ENCODE measurements around the gene POU3F4. TPM values are rescaled to one million over a fixed set of nuclear protein-coding genes. Genes with fewer than 3 reads are reported as not detected.

Gene POU3F4
- 1 to 10 TPM; 5.5 to 9.3 (median 7.8) TPM for polyA plus RNA-seq (ENCODE audit: insufficient read length in 4 of 4)

GRCh38 chrX:83508006-83508405, at the start of gene POU3F4:
TSS of gene POU3F4 (plus strand) at chrX:83508290. CDS start at chrX:83508325, 35 bp downstream.
- no peak for DNase-seq (ENCODE audit: low read depth in 4 of 4, low spot score in 3 of 4)

- DNase-seq (ENCODE audit: low read depth in 4 of 4, low spot score in 3 of 4): no peak
These were observed 38.5 kb upstream of the POU3F4 start for GRCh38 chrX:83469551-83469950.

DNA sequence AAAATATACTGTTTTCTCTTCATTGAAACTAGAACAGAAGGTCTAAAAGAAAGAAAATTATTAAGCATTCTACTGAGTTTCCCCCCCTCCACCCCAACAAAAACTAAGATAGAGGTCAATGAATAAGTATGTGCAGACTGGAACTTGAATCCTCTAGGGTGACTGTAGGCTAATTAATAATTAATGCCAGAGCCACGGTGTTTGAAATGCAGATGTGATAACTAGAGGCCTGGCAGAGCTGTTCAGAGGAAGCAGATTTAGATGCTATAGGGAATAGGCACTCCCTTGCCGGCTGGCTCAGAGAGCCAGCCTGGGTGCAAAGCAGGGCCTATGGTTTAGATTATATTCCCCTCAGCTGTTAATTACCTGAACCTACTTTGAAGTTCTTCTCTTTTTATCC, 12.2 kb upstream of the POU3F4 start:
- no peak for DNase-seq (ENCODE audit: low read depth in 4 of 4, low spot score in 3 of 4)

DNA sequence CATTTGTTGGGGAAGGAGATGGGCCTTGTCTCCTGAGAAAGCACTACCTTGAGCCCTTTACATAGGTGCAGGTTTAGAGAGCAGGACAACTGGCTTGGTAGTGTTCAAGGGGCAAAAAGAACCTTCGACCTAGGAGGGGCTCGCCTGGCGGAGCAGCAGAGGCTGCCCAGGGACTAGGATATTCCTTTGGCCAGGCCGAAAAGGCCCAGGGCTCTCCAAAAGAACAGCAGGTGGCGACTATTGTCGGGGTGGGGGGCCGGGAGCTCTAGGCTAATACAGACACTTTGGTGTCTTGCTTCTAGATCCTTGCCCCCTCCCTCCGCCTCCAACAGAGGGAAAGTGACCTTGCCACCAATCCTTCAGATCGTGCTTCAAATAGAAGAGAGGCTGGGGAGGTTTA, 7.1 kb upstream of the POU3F4 start:
- DNase-seq (ENCODE audit: low read depth in 4 of 4, low spot score in 3 of 4): no peak

- DNase-seq (ENCODE audit: low read depth in 4 of 4, low spot score in 3 of 4): no peak
These were observed 6.6 kb upstream of the POU3F4 start for GRCh38 chrX:83501530-83501929.

- no peak for DNase-seq (ENCODE audit: low read depth in 4 of 4, low spot score in 3 of 4)
These were observed 3.2 kb upstream of the POU3F4 start for GRCh38 chrX:83504721-83505479.

DNA sequence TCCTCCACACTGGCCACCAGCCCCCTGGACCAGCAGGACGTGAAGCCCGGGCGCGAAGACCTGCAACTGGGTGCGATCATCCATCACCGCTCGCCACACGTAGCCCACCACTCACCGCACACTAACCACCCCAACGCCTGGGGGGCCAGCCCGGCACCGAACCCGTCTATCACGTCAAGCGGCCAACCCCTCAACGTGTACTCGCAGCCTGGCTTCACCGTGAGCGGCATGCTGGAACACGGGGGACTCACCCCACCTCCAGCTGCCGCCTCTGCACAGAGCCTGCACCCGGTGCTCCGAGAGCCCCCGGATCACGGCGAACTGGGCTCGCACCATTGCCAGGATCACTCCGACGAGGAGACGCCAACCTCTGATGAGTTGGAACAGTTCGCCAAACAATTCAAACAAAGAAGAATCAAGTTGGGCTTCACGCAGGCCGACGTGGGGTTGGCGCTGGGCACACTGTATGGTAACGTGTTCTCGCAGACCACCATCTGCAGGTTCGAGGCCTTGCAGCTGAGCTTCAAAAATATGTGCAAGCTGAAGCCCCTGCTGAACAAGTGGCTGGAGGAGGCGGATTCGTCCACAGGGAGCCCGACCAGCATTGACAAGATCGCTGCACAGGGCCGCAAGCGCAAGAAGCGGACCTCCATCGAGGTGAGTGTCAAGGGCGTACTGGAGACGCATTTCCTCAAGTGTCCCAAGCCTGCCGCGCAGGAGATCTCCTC, 600 bp downstream of the POU3F4 start:
- DNase-seq (ENCODE audit: low read depth in 4 of 4, low spot score in 3 of 4): no peak

GRCh38 chrX:83509254-83509801, 1.2 kb downstream of the POU3F4 start:
- no peak for DNase-seq (ENCODE audit: low read depth in 4 of 4, low spot score in 3 of 4)

DNA sequence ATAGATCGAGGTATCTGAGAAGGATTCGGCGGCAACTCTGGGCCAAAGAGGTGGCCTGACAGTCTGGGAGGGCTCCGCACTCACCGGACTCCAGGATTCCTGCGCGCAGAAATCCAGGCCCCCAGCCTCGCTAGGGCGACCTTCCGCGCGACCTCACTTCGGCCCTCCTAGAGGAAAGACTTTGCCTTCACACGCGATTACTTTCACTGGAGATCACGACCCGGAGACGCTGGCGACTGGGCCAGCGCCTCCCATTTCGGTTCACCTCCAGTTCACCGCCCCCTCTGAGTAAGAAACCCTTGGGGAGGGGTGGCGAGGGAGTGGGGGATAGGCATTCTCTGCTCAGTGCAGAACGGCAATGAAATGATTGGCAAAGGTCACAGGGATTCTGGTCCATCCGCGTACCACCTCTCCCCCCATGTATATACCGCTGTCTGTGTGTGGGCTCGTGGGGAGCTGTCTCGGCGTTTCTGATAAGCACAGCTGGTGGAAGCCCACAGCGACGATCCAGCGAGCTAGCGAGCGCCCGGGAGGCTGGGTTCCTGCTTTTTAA, 2.5 kb downstream of the POU3F4 start:
- DNase-seq (ENCODE audit: low read depth in 4 of 4, low spot score in 3 of 4): no peak

- no peak for DNase-seq (ENCODE audit: low read depth in 4 of 4, low spot score in 3 of 4)
These were observed 3.1 kb downstream of the POU3F4 start for GRCh38 chrX:83511208-83511607.

DNA sequence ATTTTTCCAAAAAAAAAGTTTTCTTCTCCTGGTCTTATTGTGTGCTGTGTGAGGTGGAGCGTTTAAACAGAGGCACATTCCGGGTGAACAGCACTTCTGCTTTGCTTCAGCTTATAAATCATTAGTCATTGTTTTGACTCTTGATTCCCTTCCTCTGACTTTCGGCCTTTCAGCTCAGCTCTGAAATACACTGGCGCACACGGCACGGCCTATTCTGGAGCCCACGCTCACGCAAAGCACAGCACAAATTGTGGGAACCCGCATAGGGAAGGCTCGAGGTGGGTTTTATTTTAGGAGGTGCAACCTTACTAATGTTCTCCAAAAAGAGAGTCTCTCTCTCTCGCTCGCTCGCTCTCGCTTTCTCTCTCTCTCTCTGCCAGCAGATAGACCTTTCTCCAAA, 4.0 kb downstream of the POU3F4 start:
- no peak for DNase-seq (ENCODE audit: low read depth in 4 of 4, low spot score in 3 of 4)

DNA sequence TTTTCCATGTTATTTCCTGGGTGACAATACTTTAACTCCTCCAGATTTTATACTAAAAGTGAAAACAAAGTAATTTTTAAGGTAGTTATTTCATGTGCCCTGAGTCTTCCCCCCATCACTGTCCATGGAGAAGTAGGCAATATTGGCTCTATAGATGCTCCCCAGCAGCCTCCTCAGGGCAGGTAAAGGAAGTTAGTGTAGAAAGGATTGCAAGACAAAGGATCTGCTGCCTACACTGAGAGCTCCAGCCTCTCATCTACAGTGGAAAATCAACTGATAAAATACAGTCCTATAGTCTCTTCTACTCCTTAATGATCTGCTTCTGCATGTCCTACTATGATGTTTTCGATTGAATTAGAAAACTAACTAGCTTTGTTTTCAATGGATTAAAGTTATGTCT, 8.5 kb downstream of the POU3F4 start:
- DNase-seq (ENCODE audit: low read depth in 4 of 4, low spot score in 3 of 4): no peak

DNA sequence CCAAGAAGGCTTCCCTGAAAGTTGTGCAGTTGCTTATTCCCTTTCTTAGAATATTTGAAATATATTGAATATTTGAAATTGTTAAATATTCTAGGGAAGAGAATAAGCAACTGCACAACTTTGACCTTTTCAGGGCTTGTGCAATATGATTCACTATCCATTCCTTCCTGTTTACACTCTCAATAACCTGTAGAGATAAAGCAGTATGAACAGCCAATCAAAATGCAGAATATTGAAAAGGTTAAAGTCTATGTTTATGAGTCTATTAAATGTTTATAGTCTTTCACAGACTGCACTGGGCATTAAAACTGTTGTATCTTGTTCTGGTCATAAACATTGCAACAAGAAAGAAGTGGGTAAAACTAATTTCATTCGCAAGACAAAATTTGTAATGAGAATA, 13.8 kb downstream of the POU3F4 start:
- DNase-seq (ENCODE audit: low read depth in 4 of 4, low spot score in 3 of 4): no peak

- no peak for DNase-seq (ENCODE audit: low read depth in 4 of 4, low spot score in 3 of 4)
These were observed 21.9 kb downstream of the POU3F4 start for GRCh38 chrX:83529950-83530349.

DNA sequence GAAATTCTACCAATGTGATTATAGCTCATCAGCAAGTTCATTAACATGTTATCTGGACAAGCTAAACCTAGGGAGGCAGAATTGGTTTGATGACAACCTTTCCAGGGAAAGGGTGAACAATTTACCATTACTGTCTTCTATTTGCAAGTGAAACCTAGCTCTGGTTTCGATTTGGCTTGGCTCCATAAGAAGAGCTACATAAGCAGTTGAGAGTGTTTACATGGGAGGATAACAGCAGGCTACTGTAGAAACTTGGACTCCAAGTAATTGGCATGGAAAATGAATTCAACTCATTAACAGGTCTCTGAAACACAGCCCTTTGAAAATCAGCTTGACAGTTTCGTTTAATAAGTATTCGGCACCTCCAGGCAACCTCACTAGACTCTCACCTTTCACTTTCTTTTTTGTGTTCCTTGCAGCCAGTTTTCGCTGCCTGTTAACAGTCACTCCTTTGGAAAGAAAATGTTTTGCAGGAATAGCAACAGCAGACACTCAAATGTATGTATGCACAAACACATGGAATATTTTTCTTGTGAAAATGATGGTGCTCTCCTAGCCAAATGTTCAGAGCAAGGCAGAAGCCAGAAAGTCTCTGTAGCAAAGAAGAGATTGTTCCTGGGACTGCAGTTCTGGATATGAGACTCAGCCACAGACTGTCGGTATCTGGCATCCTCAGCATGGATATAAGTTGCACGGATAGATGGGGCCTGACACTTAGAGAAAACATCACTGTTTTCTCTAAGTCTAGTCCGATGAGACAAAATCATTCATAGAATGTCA, 27.5 kb downstream of the POU3F4 start:
- no peak for DNase-seq (ENCODE audit: low read depth in 4 of 4, low spot score in 3 of 4)
